Effector memory CD4-positive, alpha-beta T cell (primary cell): ENCODE data around the gene ULK3.

Experiments
- DNase-seq, 3 donors: peaks; one replicate each; pipeline ENCODE4 v3.0.0-alpha.2; 2020
- H3K27ac ChIP-seq: 2 replicates; pipeline ENCODE4 v1.7.0; 2013; ENCODE audit warnings: mild to moderate bottlenecking, low read length, moderate library complexity; ENCODE audit not compliant: insufficient read depth, poor library complexity, severe bottlenecking
- H3K27me3 ChIP-seq: replicated peaks from 2 replicates; pipeline ENCODE4 v1.7.0; 2013; ENCODE audit warnings: mild to moderate bottlenecking, low read length; ENCODE audit not compliant: insufficient read depth, control insufficient read depth, poor library complexity, severe bottlenecking
- H3K36me3 ChIP-seq: 2 replicates; pipeline ENCODE4 v1.7.0; 2013; ENCODE audit warnings: mild to moderate bottlenecking, low read length, moderate library complexity; ENCODE audit not compliant: control insufficient read depth, insufficient read depth
- H3K4me1 ChIP-seq: 2 replicates; pipeline ENCODE4 v1.7.0; 2013; ENCODE audit warnings: low read length, mild to moderate bottlenecking; ENCODE audit not compliant: control insufficient read depth, insufficient read depth, poor library complexity, severe bottlenecking
- H3K4me3 ChIP-seq: 2 replicates; pipeline ENCODE4 v1.7.0; 2013; ENCODE audit warnings: low read length, low read depth, mild to moderate bottlenecking; ENCODE audit not compliant: insufficient read depth, poor library complexity, severe bottlenecking
- H3K9me3 ChIP-seq: 2 replicates; pipeline ENCODE4 v1.7.0; 2013; ENCODE audit warnings: mild to moderate bottlenecking, low read length, moderate library complexity; ENCODE audit not compliant: control insufficient read depth

Gene ULK3

DNA sequence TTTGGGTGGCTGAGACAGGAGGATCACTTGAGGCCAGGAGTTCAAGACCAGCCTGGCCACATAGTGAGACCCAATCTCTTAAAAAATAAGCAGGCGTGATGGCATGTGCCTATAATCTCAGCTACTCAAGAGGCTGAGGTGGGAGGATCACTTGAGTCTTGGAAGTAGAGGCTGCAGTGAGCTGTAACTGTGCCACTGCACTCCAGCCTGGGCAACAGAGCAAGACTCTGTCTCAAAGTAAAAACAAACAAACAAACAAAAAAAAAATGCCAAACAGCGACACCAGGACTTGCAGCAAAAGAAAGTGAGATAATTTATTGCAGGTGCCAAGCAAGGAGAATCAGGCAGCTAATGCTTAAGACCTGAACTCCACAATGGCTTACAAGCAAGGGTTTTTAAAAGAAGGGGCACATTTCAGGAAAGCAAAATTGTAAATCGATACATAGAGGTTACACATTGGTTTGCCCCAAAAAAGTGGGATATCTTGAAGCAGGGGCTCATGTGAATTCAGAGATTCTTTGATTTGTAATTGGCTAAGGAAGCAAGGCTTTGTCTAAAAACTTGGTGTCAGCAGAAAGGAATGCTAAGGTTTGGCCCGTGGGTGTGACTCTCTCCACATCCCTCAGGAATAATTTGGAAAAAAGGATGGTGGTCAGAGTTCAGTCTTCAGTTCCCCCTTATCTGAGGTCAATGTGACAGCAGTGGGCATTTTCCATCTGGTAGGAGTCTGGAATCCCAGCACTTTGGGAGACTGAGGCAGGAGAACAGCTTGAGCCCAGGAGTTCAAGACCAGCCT is 41.7 kb upstream of the ULK3 start:
- no peaks in the 10 kb centered on the region for H3K36me3 ChIP-seq
- no peak overlapping the region for H3K27ac ChIP-seq
- no peak for DNase-seq
- no peaks in the 10 kb centered on the region for H3K9me3 ChIP-seq
- H3K4me3 ChIP-seq, result no peak overlapping the region
- H3K27me3 ChIP-seq, result no peaks in the 10 kb centered on the region
- H3K4me1 ChIP-seq, result peaks cover 4% of the 10 kb centered on the region

DNA sequence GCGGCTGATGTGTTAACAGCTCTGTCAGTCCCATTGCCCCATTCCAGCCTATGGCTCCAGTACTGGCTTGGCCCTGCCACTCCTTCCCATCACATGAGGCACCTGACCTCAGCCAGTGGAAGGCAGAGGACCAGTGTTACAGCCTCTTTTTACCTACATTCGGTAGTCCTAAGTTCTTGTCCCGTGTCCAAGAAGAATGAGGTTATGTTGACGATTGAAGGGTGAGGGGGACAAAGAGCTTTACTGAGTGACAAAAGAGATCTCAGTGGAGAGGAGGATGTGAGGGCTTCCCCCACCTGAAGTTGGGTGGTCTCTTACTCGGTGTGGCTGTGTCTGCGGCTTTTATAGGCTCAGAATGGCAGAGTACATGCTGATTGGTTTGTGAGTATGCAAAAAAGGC is 39.6 kb upstream of the ULK3 start:
- H3K4me1 ChIP-seq, result no peaks in the 10 kb centered on the region
- DNase-seq, result no peak
- no peaks in the 10 kb centered on the region for H3K36me3 ChIP-seq
- no peaks in the 10 kb centered on the region for H3K9me3 ChIP-seq
- no peaks in the 10 kb centered on the region for H3K27me3 ChIP-seq
- no peak overlapping the region for H3K4me3 ChIP-seq
- H3K27ac ChIP-seq, result no peak overlapping the region

DNA sequence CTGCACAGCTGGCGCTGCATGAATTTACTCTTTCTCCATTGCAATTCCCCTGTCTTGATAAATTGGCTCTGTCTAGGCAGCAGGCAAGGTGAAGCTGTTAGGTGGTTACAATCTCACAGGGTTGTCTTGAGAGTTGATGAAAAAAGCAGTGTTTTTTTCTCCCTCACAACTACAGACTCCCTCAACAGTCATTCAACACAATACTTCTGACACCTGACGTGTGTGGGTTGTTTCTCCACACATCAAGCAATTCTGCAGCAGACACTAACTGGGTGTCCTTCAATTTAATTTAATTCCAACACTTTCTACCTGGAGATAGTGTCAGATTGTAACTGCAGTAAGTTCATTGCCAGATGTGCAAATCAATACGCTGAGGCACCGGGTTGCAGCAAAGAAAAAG is 35.3 kb upstream of the ULK3 start:
- no peaks in the 10 kb centered on the region for H3K4me1 ChIP-seq
- H3K27me3 ChIP-seq, result no peaks in the 10 kb centered on the region
- DNase-seq, result no peak
- H3K36me3 ChIP-seq, result no peaks in the 10 kb centered on the region
- H3K9me3 ChIP-seq, result no peaks in the 10 kb centered on the region
- no peak overlapping the region for H3K27ac ChIP-seq
- H3K4me3 ChIP-seq, result no peak overlapping the region

GRCh38 chr15:74873756-74874424 is 30.9 kb upstream of the ULK3 start:
- Histone ChIP-seq H3K36me3 (no peaks in the 10 kb centered on the region), H3K9me3 (no peaks in the 10 kb centered on the region), H3K27me3 (no peaks in the 10 kb centered on the region), H3K4me1 (peaks cover 29% of the 10 kb centered on the region), H3K4me3 (peak overlapping the region; percentile 67), H3K27ac (peak overlapping the region; percentile 94)
- no peak for DNase-seq

- peak; percentile 80 to 87 (median 85) for DNase-seq
- Histone ChIP-seq H3K27me3 (no peaks in the 10 kb centered on the region), H3K4me1 (peaks cover 36% of the 10 kb centered on the region), H3K27ac (peak within 1 kb of the TSS; percentile 94), H3K9me3 (no peaks in the 10 kb centered on the region), H3K4me3 (peak within 1 kb of the TSS; percentile 67), H3K36me3 (no peaks in the 10 kb centered on the region)
These were observed 30.2 kb upstream of the ULK3 start, which contains the start of gene SCAMP2 for GRCh38 chr15:74873036-74873755. SCAMP2 (minus strand) TSS chr15:74873365; CDS start chr15:74873255, 110 bp downstream.

DNA sequence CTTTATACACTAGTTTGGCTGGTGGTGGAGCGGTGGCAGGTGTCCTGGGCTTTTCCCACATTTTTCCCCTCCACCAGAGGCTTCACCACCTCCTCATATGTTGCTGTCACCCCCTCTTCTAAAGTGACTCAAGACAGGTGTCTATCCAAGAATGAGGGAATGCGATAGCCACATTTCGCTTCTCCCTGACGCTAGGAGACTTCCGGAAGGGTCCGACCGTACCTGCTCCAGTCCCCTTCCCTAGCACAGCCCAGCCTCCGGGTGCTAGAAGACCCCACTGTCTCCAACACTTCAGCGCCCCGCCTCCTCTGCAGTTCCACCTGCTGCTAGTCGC is 29.7 kb upstream of the ULK3 start:
- H3K27me3 ChIP-seq, result no peaks in the 10 kb centered on the region
- peak overlapping the region; percentile 94 for H3K27ac ChIP-seq
- peak overlapping the region; percentile 67 for H3K4me3 ChIP-seq
- H3K36me3 ChIP-seq, result no peaks in the 10 kb centered on the region
- peaks cover 41% of the 10 kb centered on the region for H3K4me1 ChIP-seq
- DNase-seq, result no peak
- no peaks in the 10 kb centered on the region for H3K9me3 ChIP-seq

- H3K4me3 ChIP-seq, result peak overlapping the region; percentile 22
- H3K9me3 ChIP-seq, result no peaks in the 10 kb centered on the region
- H3K36me3 ChIP-seq, result no peaks in the 10 kb centered on the region
- DNase-seq, result no peak
- peak overlapping the region; percentile 39 for H3K27ac ChIP-seq
- peaks cover 54% of the 10 kb centered on the region for H3K4me1 ChIP-seq
- H3K27me3 ChIP-seq, result no peaks in the 10 kb centered on the region
These were observed 27.7 kb upstream of the ULK3 start for GRCh38 chr15:74870436-74871215.

DNA sequence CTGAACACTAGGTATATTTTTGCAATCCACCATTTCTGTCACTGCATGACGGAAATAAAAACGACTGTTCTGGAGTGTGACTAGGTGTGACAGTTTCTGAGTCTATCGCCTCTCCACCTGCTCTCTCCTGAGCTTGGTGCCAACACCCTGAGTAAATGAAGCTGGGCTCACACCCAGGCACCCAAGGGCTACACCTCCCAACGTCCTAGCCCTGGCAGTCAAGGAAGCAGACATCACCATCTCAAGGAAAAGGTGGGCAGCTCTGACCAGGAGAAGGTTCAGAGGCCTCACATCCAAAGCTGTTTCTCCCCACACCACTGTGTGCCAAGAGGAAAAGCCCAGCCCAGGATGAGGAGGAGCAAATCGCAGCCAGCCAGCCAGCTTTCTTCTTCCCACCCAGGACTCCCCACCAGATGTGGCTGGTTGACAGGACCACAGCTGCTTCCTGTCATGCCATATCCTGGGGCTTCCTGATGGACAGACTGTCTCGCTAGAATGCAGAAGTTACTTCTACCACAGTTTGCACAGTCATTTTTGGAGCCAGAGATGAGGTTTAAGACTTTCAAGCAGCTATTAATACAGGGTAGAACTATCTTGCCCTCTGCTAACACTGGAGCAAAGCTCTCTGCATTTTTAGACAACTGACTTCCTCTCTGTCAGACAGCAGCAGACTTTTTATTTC is 26.9 kb upstream of the ULK3 start:
- no peaks in the 10 kb centered on the region for H3K9me3 ChIP-seq
- H3K27me3 ChIP-seq, result no peaks in the 10 kb centered on the region
- no peak for DNase-seq
- peaks cover 55% of the 10 kb centered on the region for H3K4me1 ChIP-seq
- no peaks in the 10 kb centered on the region for H3K36me3 ChIP-seq
- H3K4me3 ChIP-seq, result no peak overlapping the region
- H3K27ac ChIP-seq, result peak overlapping the region; percentile 11

DNA sequence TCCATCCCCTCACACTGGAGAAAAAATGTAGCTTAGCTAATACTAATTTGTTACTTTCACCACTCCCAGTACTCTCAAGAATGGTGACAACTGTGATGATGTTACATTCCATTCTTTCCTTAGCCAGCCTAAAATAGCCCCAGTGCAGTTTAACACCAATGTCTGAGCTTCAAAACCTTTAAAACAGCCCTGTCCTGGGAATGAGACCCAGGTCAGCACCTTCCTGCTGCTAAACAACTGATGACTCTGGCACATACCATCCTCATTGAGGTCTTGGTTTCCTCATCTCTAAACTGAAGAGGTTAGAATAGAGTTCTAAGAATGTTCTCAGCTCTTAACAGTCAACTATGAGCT is 26.4 kb upstream of the ULK3 start:
- DNase-seq, result no peak
- H3K4me3 ChIP-seq, result no peak overlapping the region
- no peaks in the 10 kb centered on the region for H3K9me3 ChIP-seq
- H3K27ac ChIP-seq, result peak overlapping the region; percentile 11
- H3K4me1 ChIP-seq, result peaks cover 59% of the 10 kb centered on the region
- H3K36me3 ChIP-seq, result no peaks in the 10 kb centered on the region
- no peaks in the 10 kb centered on the region for H3K27me3 ChIP-seq
